ENCODE data around the gene FBN1. TPM values are rescaled to one million over a fixed set of nuclear protein-coding genes. Genes with fewer than 3 reads are reported as not detected.

Gene FBN1
- total and polyA plus RNA-seq, 4 donors: 33.3 to 249 (median 120) TPM

- Histone ChIP-seq H3K36me3 (ENCODE audit: control insufficient read depth, insufficient read depth, low read length) (no peaks in the 10 kb centered on the region), H3K9me3 (ENCODE audit: control insufficient read depth, insufficient read depth, low read length) (no peaks in the 10 kb centered on the region), H3K27ac (ENCODE audit: low read depth, low read length) (no peak overlapping the region), H3K4me3 (ENCODE audit: low read depth, low read length) (no peak overlapping the region), H3K4me1 (ENCODE audit: control insufficient read depth, insufficient read depth, low read length) (no peaks in the 10 kb centered on the region), H3K27me3 (ENCODE audit: control insufficient read depth, insufficient read depth, low read length) (no peaks in the 10 kb centered on the region)
- 87% methylated on average over 7 of the region's 8 CpGs for WGBS (ENCODE audit: insufficient coverage)
- DNase-seq (ENCODE audit: low read depth in 4 of 6, low spot score in 6 of 6): no peak
Observed at GRCh38 chr15:48579945-48580671, 65.4 kb downstream of the FBN1 start.

- DNase-seq (ENCODE audit: low read depth in 4 of 6, low spot score in 6 of 6): no peak
- H3K36me3 ChIP-seq (ENCODE audit: control insufficient read depth, insufficient read depth, low read length): no peaks in the 10 kb centered on the region
- no peaks in the 10 kb centered on the region for H3K4me1 ChIP-seq (ENCODE audit: control insufficient read depth, insufficient read depth, low read length)
- WGBS (ENCODE audit: insufficient coverage): 100% methylated on average over 1 of the region's 2 CpGs
- H3K27ac ChIP-seq (ENCODE audit: low read depth, low read length): no peak overlapping the region
- H3K9me3 ChIP-seq (ENCODE audit: control insufficient read depth, insufficient read depth, low read length): no peaks in the 10 kb centered on the region
- no peaks in the 10 kb centered on the region for H3K27me3 ChIP-seq (ENCODE audit: control insufficient read depth, insufficient read depth, low read length)
- no peak overlapping the region for H3K4me3 ChIP-seq (ENCODE audit: low read depth, low read length)
Observed at GRCh38 chr15:48578965-48579364, 66.5 kb downstream of the FBN1 start.

GRCh38 chr15:48577469-48577868 is 68.0 kb downstream of the FBN1 start:
- Histone ChIP-seq H3K36me3 (ENCODE audit: control insufficient read depth, insufficient read depth, low read length) (peaks cover 3% of the 10 kb centered on the region), H3K4me1 (ENCODE audit: control insufficient read depth, insufficient read depth, low read length) (no peaks in the 10 kb centered on the region), H3K4me3 (ENCODE audit: low read depth, low read length) (no peak overlapping the region), H3K9me3 (ENCODE audit: control insufficient read depth, insufficient read depth, low read length) (no peaks in the 10 kb centered on the region), H3K27ac (ENCODE audit: low read depth, low read length) (no peak overlapping the region), H3K27me3 (ENCODE audit: control insufficient read depth, insufficient read depth, low read length) (no peaks in the 10 kb centered on the region)
- WGBS (ENCODE audit: insufficient coverage): 67% methylated on average over 1 of the region's 7 CpGs
- DNase-seq (ENCODE audit: low read depth in 4 of 6, low spot score in 6 of 6): peak in 1 of 6 donors; percentile 21

- H3K27me3 ChIP-seq (ENCODE audit: control insufficient read depth, insufficient read depth, low read length): no peaks in the 10 kb centered on the region
- DNase-seq (ENCODE audit: low read depth in 4 of 6, low spot score in 6 of 6): no peak
Observed at GRCh38 chr15:48574187-48574586, 71.3 kb downstream of the FBN1 start.

DNA sequence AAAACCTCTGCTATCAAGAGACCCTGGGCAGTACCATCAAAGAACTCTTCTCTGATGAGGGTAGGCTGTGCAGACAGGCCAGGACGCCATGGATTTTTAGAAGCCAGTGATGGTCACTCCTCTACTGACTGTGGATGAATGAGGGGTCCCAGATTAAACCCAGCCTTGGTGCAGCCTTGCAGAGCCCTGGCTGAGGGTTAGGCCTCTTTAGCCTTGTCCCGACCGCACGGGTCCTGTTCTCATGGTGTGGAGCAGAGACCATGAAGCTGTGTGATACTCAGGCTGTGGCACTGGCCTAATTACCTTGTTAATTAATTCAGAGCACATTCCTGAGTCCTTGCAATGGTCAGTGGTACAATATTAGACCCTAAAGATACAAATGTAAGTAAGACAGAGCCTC is 71.7 kb downstream of the FBN1 start:
- Histone ChIP-seq H3K9me3 (ENCODE audit: control insufficient read depth, insufficient read depth, low read length) (no peaks in the 10 kb centered on the region), H3K27ac (ENCODE audit: low read depth, low read length) (no peak overlapping the region), H3K4me3 (ENCODE audit: low read depth, low read length) (no peak overlapping the region), H3K36me3 (ENCODE audit: control insufficient read depth, insufficient read depth, low read length) (peaks cover 3% of the 10 kb centered on the region), H3K4me1 (ENCODE audit: control insufficient read depth, insufficient read depth, low read length) (peaks cover 3% of the 10 kb centered on the region), H3K27me3 (ENCODE audit: control insufficient read depth, insufficient read depth, low read length) (no peaks in the 10 kb centered on the region)
- 86% methylated on average over 1 of the region's 4 CpGs for WGBS (ENCODE audit: insufficient coverage)
- no peak for DNase-seq (ENCODE audit: low read depth in 4 of 6, low spot score in 6 of 6)

More at GRCh38 chr15:48574187-48574586, 71.3 kb downstream of the FBN1 start:
- peaks cover 3% of the 10 kb centered on the region for H3K36me3 ChIP-seq (ENCODE audit: control insufficient read depth, insufficient read depth, low read length)
- peaks cover 3% of the 10 kb centered on the region for H3K4me1 ChIP-seq (ENCODE audit: control insufficient read depth, insufficient read depth, low read length)
- no peak overlapping the region for H3K4me3 ChIP-seq (ENCODE audit: low read depth, low read length)
- H3K9me3 ChIP-seq (ENCODE audit: control insufficient read depth, insufficient read depth, low read length): no peaks in the 10 kb centered on the region
- H3K27ac ChIP-seq (ENCODE audit: low read depth, low read length): no peak overlapping the region

DNA sequence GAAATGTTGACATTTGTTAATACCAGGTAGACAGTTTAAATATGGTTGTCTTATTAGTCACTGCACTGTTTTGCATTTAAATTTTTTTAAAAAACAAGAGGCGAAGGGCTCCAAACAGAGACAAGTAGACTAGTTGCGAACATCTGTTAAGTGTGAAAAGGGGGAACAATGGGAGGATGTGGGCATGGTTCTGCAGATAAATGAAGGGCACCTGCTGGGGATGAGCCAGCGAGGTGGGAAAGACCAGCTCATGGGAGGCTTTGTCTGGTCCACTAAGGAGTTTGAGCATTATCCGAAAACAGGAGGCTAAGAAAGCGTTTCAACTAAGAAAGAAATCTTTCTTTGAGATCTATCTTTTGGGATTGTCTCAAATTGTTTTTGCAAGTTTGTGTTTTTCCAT is 72.7 kb downstream of the FBN1 start:
- H3K9me3 ChIP-seq (ENCODE audit: control insufficient read depth, insufficient read depth, low read length): no peaks in the 10 kb centered on the region
- DNase-seq (ENCODE audit: low read depth in 4 of 6, low spot score in 6 of 6): no peak
- 89% methylated on average over 3 of the region's 5 CpGs for WGBS (ENCODE audit: insufficient coverage)
- no peaks in the 10 kb centered on the region for H3K27me3 ChIP-seq (ENCODE audit: control insufficient read depth, insufficient read depth, low read length)
- no peak overlapping the region for H3K27ac ChIP-seq (ENCODE audit: low read depth, low read length)
- peaks cover 3% of the 10 kb centered on the region for H3K4me1 ChIP-seq (ENCODE audit: control insufficient read depth, insufficient read depth, low read length)
- H3K4me3 ChIP-seq (ENCODE audit: low read depth, low read length): no peak overlapping the region
- H3K36me3 ChIP-seq (ENCODE audit: control insufficient read depth, insufficient read depth, low read length): peaks cover 3% of the 10 kb centered on the region

DNA sequence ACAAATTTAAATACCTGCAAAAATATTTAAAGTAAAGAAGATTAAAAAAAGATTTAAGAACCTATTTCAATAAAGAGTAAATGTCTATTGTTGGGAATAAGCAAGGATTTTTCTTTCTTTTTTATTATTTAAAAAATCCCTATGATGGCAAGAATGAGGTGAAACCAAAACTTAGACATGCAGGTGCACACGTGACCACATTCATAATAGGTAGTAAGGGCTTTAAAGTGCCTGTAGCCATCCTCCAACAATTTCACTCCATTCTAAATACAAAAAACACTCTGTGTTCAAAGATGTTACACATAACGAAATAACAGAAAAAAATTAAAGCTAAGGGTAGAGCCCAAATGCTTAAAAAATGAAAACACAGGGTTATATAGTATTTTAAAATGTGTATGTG is 74.0 kb downstream of the FBN1 start:
- no CpG with 5 or more reads among the region's 2 CpGs for WGBS (ENCODE audit: insufficient coverage)
- Histone ChIP-seq H3K4me3 (ENCODE audit: low read depth, low read length) (no peak overlapping the region), H3K9me3 (ENCODE audit: control insufficient read depth, insufficient read depth, low read length) (no peaks in the 10 kb centered on the region), H3K27me3 (ENCODE audit: control insufficient read depth, insufficient read depth, low read length) (no peaks in the 10 kb centered on the region), H3K27ac (ENCODE audit: low read depth, low read length) (no peak overlapping the region), H3K4me1 (ENCODE audit: control insufficient read depth, insufficient read depth, low read length) (peaks cover 3% of the 10 kb centered on the region), H3K36me3 (ENCODE audit: control insufficient read depth, insufficient read depth, low read length) (peaks cover 3% of the 10 kb centered on the region)
- no peak for DNase-seq (ENCODE audit: low read depth in 4 of 6, low spot score in 6 of 6)

DNA sequence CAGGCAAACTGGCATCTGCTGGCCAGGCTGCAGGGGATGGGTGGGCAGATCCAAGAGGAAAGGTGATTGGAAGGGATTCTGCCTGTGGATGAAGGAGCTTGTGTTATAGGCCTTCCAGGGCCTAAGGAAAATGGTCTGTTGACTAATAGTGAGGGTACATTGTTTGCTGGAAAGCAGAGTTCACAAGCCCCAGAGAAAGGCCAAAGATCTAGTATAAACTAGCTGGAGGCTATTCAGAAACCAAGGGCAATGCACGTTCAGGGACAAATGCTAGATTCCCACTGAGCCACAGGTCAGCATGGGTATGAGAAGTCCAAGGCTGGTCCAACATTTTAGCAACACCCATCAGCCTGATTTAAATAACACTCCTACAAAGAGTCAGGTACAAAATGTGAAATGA is 74.7 kb downstream of the FBN1 start:
- Histone ChIP-seq H3K27ac (ENCODE audit: low read depth, low read length) (no peak overlapping the region), H3K27me3 (ENCODE audit: control insufficient read depth, insufficient read depth, low read length) (no peaks in the 10 kb centered on the region), H3K9me3 (ENCODE audit: control insufficient read depth, insufficient read depth, low read length) (no peaks in the 10 kb centered on the region), H3K4me1 (ENCODE audit: control insufficient read depth, insufficient read depth, low read length) (peaks cover 3% of the 10 kb centered on the region), H3K4me3 (ENCODE audit: low read depth, low read length) (no peak overlapping the region), H3K36me3 (ENCODE audit: control insufficient read depth, insufficient read depth, low read length) (peaks cover 3% of the 10 kb centered on the region)
- WGBS (ENCODE audit: insufficient coverage): no CpG with 5 or more reads among the region's 1 CpG
- DNase-seq (ENCODE audit: low read depth in 4 of 6, low spot score in 6 of 6): no peak

DNA sequence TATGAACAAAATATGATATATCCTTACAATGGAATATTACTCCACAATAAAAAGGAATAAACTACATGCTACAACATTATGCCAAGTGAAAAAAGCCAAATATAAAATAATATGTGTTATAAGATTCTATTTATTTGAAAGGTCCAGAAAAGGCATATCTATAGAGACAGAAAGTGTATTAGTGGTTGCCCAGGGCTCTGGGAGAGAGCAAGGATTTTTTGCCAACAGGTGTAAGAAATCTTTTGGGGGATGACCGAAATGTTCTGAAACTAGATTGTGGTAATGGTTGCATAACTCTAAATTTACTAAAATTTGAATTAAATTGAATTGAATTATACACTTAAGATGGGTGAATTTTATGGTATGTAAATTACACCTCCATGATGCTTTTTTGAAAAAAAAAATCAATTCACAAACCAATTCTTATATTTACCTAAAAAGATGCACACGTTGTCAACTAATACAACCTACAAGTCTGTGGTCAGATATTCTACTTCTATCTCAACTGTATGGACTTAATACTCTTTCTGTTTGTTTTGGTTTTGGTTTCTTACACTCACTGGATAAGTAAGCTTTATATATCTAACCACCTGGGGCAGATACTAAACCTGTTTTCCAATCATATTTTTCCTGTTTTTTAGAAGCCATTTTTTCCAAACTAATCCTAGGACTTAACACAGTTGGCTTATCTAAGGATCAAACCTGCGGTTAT is 75.8 kb downstream of the FBN1 start:
- Histone ChIP-seq H3K9me3 (ENCODE audit: control insufficient read depth, insufficient read depth, low read length) (no peaks in the 10 kb centered on the region), H3K27me3 (ENCODE audit: control insufficient read depth, insufficient read depth, low read length) (no peaks in the 10 kb centered on the region), H3K36me3 (ENCODE audit: control insufficient read depth, insufficient read depth, low read length) (peaks cover 3% of the 10 kb centered on the region), H3K27ac (ENCODE audit: low read depth, low read length) (no peak overlapping the region), H3K4me1 (ENCODE audit: control insufficient read depth, insufficient read depth, low read length) (peaks cover 3% of the 10 kb centered on the region), H3K4me3 (ENCODE audit: low read depth, low read length) (no peak overlapping the region)
- no CpG with 5 or more reads among the region's 3 CpGs for WGBS (ENCODE audit: insufficient coverage)
- DNase-seq (ENCODE audit: low read depth in 4 of 6, low spot score in 6 of 6): no peak

DNA sequence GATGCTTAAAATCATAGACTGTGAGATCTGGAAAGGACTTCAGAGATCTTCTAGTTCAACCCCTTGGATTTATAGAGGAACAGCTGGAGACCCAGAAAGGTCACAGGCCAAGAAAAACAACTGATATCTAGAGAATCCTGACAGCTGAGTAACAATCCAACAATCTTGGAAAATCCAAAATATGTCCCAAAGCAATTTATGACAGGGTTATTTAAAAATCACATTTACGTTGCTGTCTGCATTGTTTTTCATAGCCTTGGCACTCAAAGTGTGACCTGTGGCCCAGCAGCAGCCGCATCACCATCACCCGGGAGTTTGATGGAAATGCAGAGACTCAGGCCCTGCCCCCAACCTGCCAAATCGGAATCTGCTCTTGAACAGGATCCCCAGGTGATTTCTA is 78.8 kb downstream of the FBN1 start:
- peaks cover 3% of the 10 kb centered on the region for H3K4me1 ChIP-seq (ENCODE audit: control insufficient read depth, insufficient read depth, low read length)

More for the DNA sequence above, 78.8 kb downstream of the FBN1 start:
- 73% methylated on average over 4 of the region's 4 CpGs for WGBS (ENCODE audit: insufficient coverage)
- Histone ChIP-seq H3K36me3 (ENCODE audit: control insufficient read depth, insufficient read depth, low read length) (no peaks in the 10 kb centered on the region), H3K9me3 (ENCODE audit: control insufficient read depth, insufficient read depth, low read length) (no peaks in the 10 kb centered on the region), H3K4me3 (ENCODE audit: low read depth, low read length) (no peak overlapping the region), H3K27me3 (ENCODE audit: control insufficient read depth, insufficient read depth, low read length) (no peaks in the 10 kb centered on the region), H3K27ac (ENCODE audit: low read depth, low read length) (no peak overlapping the region)
- no peak for DNase-seq (ENCODE audit: low read depth in 4 of 6, low spot score in 6 of 6)

All from spinal cord (tissue), 10 donors.